ENCODE results near the gene ZBTB7B.
"Not testable (repeated sequence)": the region's sequence is repeated elsewhere in the genome, so short reads cannot be mapped to it uniquely, and the experiment has no call there.

ZBTB7B gene

DNA sequence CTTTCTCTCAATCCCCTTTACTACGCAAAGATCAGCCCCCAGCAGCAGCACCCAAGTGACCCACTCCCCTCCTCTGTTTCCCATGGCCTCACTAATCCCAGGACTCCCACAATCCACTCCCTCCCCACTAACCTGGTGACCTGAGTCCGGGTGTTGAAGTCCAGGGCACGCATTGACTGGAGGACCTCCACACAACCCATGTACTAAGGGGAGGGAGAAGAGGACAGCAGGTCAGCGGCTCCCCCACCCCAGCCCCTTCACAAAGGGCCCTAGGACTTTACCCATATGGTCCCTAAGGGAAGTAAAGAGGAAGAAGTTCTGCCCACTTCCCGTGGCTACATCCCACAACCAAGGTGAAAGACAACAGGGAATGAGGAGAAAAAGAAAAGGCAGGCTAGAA is 33.4 kb upstream of the ZBTB7B start:
- no peak for DNase-seq (ENCODE audit: low read depth)

GRCh38 chr1:154969860-154970452 is 32.6 kb upstream of the ZBTB7B start:
- DNase-seq (ENCODE audit: low read depth), result no peak

DNA sequence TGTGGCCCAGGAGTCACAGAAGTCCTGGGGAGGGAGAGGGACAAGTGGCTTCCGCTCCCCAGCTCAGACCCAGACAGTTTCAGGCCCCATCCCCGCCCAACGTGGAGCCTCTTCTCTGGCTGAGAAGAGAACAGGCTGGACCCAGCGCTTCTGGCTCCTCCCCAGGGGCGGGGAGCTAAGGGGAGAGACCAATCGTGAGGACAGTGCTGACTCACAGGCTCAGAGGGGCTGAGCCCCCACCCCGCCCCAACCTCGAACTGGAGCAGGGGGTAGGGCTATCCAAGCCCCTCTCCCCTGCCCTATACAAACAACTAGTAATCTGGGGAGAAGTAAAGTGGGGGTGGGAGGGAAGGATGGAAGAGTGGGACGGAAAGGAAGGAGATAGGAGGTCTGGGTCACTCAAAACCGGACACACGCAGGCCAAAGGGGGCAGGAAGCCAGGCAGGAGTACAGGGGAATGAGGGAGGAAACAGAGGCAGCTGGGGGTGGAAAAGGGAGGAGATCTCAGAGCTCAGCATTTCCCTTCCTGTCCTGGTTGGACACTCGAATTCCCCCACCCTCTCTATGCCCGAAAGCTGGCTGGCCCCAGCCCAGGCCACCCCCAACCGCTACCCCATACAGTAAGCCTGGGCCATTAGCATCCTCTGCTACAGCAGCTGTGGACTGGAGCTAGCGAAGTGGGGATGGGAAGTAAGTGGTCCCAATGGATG is 31.8 kb upstream of the ZBTB7B start, which contains the start of gene SHC1:
Gene SHC1 (minus strand): TSS at position 117 of the 710 bp plus-strand sequence. CDS start 221 bp downstream, outside the sequence.
- DNase-seq (ENCODE audit: low read depth), result no peak

DNA sequence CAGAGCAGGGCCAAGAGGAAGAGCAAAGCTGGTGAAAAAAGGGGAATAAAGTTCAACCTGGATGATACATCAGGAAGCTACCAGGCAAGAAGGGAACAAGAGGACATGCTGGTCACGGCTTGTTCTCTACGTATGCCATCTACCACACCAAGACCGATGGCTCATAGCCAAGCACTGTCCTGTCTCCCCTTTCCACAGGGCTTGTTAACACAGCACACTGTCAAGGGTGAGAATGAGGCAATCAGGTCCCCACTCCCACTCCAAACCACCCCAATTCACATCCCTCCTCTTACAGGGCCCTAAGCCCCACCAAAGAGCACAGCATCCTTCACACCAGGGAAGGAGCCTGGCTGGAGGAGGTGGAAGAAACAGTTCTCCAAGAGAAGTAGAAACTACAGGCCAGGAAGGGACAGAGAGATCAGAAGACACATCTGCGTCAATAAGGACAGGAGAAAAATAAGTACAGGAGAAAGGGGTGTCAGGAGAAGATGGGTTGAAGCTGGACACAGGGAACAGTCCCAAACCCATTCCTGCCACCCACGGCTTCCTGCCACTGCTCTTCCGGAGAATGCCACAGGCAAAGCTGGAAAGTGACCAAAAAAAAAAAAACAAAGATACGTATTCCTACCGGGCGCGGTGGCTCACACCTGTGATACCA is 31.1 kb upstream of the ZBTB7B start:
- no peak for DNase-seq (ENCODE audit: low read depth)

GRCh38 chr1:154972213-154972516 is 30.4 kb upstream of the ZBTB7B start:
- no peak for DNase-seq (ENCODE audit: low read depth)

GRCh38 chr1:154972517-154973343 is 29.9 kb upstream of the ZBTB7B start:
- no peak for DNase-seq (ENCODE audit: low read depth)

GRCh38 chr1:154973344-154974101 is 29.1 kb upstream of the ZBTB7B start:
- DNase-seq (ENCODE audit: low read depth), result peak; percentile 87

DNA sequence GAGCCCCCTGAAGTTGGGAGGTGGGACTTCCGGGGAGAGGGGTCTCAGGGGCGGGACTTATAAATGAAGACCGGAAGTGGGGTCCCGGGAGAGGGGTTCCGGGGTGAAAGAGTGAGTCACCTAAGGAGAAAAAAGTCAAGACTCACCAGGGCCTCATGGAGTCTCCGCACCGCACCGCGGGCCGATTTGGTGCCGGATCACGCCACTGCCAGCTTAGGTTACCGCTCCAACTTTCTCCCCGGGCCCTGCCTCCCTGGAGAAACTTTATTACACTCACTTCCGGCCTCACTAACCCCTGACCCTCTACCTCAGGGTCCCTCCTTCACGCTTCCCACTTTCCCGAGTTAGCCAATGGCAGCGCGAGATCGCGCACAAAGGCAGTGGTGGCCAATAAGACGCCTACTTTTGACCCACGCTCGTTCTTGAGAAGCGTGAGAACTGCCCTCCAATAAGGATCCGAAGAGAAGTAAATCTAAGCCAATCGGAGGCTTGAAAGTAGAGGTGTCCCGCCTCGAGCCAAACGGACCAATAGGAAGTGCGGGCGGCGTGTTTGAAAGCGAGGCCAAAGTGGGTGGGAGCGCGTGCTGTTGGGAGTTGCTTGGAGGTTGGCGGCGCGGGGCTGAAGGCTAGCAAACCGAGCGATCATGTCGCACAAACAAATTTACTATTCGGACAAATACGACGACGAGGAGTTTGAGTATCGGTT is 28.3 kb upstream of the ZBTB7B start, which contains the start of gene CKS1B:
Gene CKS1B (plus strand): TSS at position 580 of the 706 bp plus-strand sequence. CDS start 65 bp downstream, at position 645.
- DNase-seq (ENCODE audit: low read depth), result peak; percentile 94

GRCh38 chr1:154974808-154975408 is 27.7 kb upstream of the ZBTB7B start:
- peak; percentile 93 for DNase-seq (ENCODE audit: low read depth)

- peak; percentile 46 for DNase-seq (ENCODE audit: low read depth)
Measured at GRCh38 chr1:154975409-154976059, 27.1 kb upstream of the ZBTB7B start.

GRCh38 chr1:154977762-154978161 is 24.8 kb upstream of the ZBTB7B start:
- DNase-seq (ENCODE audit: low read depth), result not testable (repeated sequence)

DNA sequence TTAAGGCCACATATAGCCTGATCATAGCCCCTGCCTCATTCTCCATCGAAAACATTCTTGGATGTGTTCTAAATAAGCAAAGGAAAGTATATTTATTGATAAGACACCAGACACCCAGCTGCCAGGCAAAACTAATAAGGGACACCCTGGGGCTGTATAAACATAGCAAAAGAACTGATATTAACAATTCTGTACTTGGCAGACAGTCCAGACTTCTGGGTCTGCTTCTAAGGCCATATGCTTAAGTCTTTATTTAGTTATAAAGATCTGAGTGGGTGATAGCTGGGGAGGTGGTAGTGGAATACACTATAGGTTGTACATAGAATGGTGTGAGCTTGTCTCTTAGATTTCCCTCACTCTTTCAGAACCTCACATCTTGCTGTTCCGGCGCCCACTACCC is 24.2 kb upstream of the ZBTB7B start:
- no peak for DNase-seq (ENCODE audit: low read depth)

- no peak for DNase-seq (ENCODE audit: low read depth)
Measured at GRCh38 chr1:154982341-154982740, 20.3 kb upstream of the ZBTB7B start.

- peak; percentile 96 for DNase-seq (ENCODE audit: low read depth)
Measured at GRCh38 chr1:154982897-154983648, 19.5 kb upstream of the ZBTB7B start, which contains the start of gene FLAD1. Gene FLAD1 (plus strand): TSS chr1:154983344. CDS start chr1:154983695, 351 bp downstream.

GRCh38 chr1:154983776-154984466 is 18.7 kb upstream of the ZBTB7B start:
- DNase-seq (ENCODE audit: low read depth), result no peak

- DNase-seq (ENCODE audit: low read depth), result not testable (repeated sequence)
Measured at GRCh38 chr1:154986736-154987135, 15.9 kb upstream of the ZBTB7B start.

GRCh38 chr1:154987326-154987725 is 15.3 kb upstream of the ZBTB7B start:
- no peak for DNase-seq (ENCODE audit: low read depth)
